WTC11 (cell line): Measurements from ENCODE around the gene STT3B. TPM values are rescaled to one million over a fixed set of nuclear protein-coding genes. Genes with fewer than 3 reads are reported as not detected.

Experiments
- ATAC-seq: fragments of 200-7000 bp; cut with Tn5 transposase; 2 replicates; pipeline ENCODE4 v1.10.0; 2021; ENCODE audit warnings: mild to moderate bottlenecking, moderate library complexity
- CTCF ChIA-PET: fragments of 300-600 bp; sonication (Branson Sonifier 250); formaldehyde crosslinking; loops from one replicate; lab custom pipeline; 2021; ENCODE audit warnings: antibody characterized with exemption; lab: Charles Lee
- POLR2A ChIA-PET: fragments of 350-600 bp; sonication (Branson Sonifier 250); formaldehyde crosslinking; loops from one replicate; lab custom pipeline; 2021; ENCODE audit warnings: antibody characterized with exemption; lab: Charles Lee
- DNase-seq: peaks from one replicate; pipeline ENCODE4 v3.0.0; 2021; ENCODE audit warnings: low spot score
- H3K27ac Mint-ChIP-seq: 2 replicates; pipeline ENCODE4 v1.8.0; 2021; ENCODE audit warnings: mixed read lengths
- H3K27me3 Mint-ChIP-seq: 2 replicates; pipeline ENCODE4 v1.8.0; 2021; ENCODE audit warnings: low read depth, mild to moderate bottlenecking, moderate library complexity, mixed read lengths
- H3K36me3 Mint-ChIP-seq: 2 replicates; pipeline ENCODE4 v1.8.0; 2021; ENCODE audit warnings: mixed read lengths
- H3K4me1 Mint-ChIP-seq: 2 replicates; pipeline ENCODE4 v1.8.0; 2022; ENCODE audit warnings: mixed read lengths
- H3K4me3 Mint-ChIP-seq: 2 replicates; pipeline ENCODE4 v1.8.0; 2021; ENCODE audit warnings: mild to moderate bottlenecking, moderate library complexity, mixed read lengths
- H3K9me3 Mint-ChIP-seq: 2 replicates; pipeline ENCODE4 v1.8.0; 2021; ENCODE audit warnings: mixed read lengths
- ATF1 ChIP-seq: sonication (generic); formaldehyde crosslinking; IDR thresholded peaks from 2 replicates; pipeline ENCODE4 v1.8.1; 2023; ENCODE audit warnings: mild to moderate bottlenecking, moderate library complexity, missing genetic modification reagents
- ESRRA ChIP-seq: sonication (generic); formaldehyde crosslinking; IDR thresholded peaks from 2 replicates; pipeline ENCODE4 v1.8.1; 2022; ENCODE audit warnings: mild to moderate bottlenecking, missing genetic modification reagents, borderline replicate concordance
- GABPB1 ChIP-seq: sonication (generic); formaldehyde crosslinking; IDR thresholded peaks from 2 replicates; pipeline ENCODE4 v1.8.1; 2023; ENCODE audit warnings: mild to moderate bottlenecking, missing genetic modification reagents
- IRF2 ChIP-seq: sonication (generic); formaldehyde crosslinking; IDR thresholded peaks from 2 replicates; pipeline ENCODE4 v1.8.0; 2022; ENCODE audit warnings: low read depth, missing genetic modification reagents, borderline replicate concordance
- JUN ChIP-seq: sonication (generic); formaldehyde crosslinking; IDR thresholded peaks from 2 replicates; pipeline ENCODE4 v1.8.0; 2023; ENCODE audit warnings: mild to moderate bottlenecking, missing genetic modification reagents
- KAT7 ChIP-seq: sonication (generic); formaldehyde crosslinking; IDR thresholded peaks from 2 replicates; pipeline ENCODE4 v1.8.1; 2023; ENCODE audit warnings: missing genetic modification reagents, mild to moderate bottlenecking, borderline replicate concordance
- MXD4 ChIP-seq: fragments of 250-450 bp; sonication (Bioruptor Pico); IDR thresholded peaks from 2 replicates; pipeline ENCODE4 v1.8.0; 2021; ENCODE audit warnings: mild to moderate bottlenecking, moderate library complexity, borderline replicate concordance
- NFATC4 ChIP-seq: fragments of 250-450 bp; sonication (Bioruptor Pico); IDR thresholded peaks from 2 replicates; pipeline ENCODE4 v1.9.0; 2021; ENCODE audit warnings: mild to moderate bottlenecking
- NR1H2 ChIP-seq: sonication (generic); formaldehyde crosslinking; IDR thresholded peaks from 2 replicates; pipeline ENCODE4 v1.9.0; 2021; ENCODE audit warnings: mild to moderate bottlenecking, moderate library complexity, missing genetic modification reagents
- NR3C1 ChIP-seq: sonication (generic); formaldehyde crosslinking; conservative IDR thresholded peaks from 2 replicates; pipeline ENCODE4 v1.8.1; 2023; ENCODE audit warnings: low read depth, mild to moderate bottlenecking, missing genetic modification reagents
- RELA ChIP-seq: sonication (generic); formaldehyde crosslinking; IDR thresholded peaks from 2 replicates; pipeline ENCODE4 v1.8.1; 2022; ENCODE audit warnings: missing genetic modification reagents, mild to moderate bottlenecking, borderline replicate concordance
- TEAD4 ChIP-seq: sonication (generic); formaldehyde crosslinking; IDR thresholded peaks from 2 replicates; pipeline ENCODE4 v1.8.0; 2022; ENCODE audit warnings: mild to moderate bottlenecking, missing genetic modification reagents
- USF1 ChIP-seq: sonication (generic); formaldehyde crosslinking; IDR thresholded peaks from 2 replicates; pipeline ENCODE4 v1.8.0; 2022; ENCODE audit warnings: mild to moderate bottlenecking, missing genetic modification reagents
- ZBTB21 ChIP-seq: sonication (generic); formaldehyde crosslinking; IDR thresholded peaks from 2 replicates; pipeline ENCODE4 v1.8.1; 2023; ENCODE audit warnings: mild to moderate bottlenecking, missing genetic modification reagents, borderline replicate concordance
- ZNF219 ChIP-seq: sonication (generic); formaldehyde crosslinking; IDR thresholded peaks from 2 replicates; pipeline ENCODE4 v1.8.0; 2023; ENCODE audit warnings: missing genetic modification reagents, mild to moderate bottlenecking, borderline replicate concordance
- ZNF232 ChIP-seq: sonication (generic); formaldehyde crosslinking; IDR thresholded peaks from 2 replicates; pipeline ENCODE4 v1.8.0; 2022; ENCODE audit warnings: mild to moderate bottlenecking, missing genetic modification reagents
- ZNF263 ChIP-seq: sonication (generic); formaldehyde crosslinking; IDR thresholded peaks from 2 replicates; pipeline ENCODE4 v1.8.1; 2022; ENCODE audit warnings: low read depth, mild to moderate bottlenecking, moderate library complexity, missing genetic modification reagents
- ZNF281 ChIP-seq: sonication (generic); formaldehyde crosslinking; IDR thresholded peaks from 2 replicates; pipeline ENCODE4 v1.8.0; 2023; ENCODE audit warnings: mild to moderate bottlenecking, missing genetic modification reagents
- ZNF396 ChIP-seq: fragments of 250-450 bp; sonication (Bioruptor Pico); IDR thresholded peaks from 2 replicates; pipeline ENCODE4 v1.8.0; 2021; ENCODE audit warnings: mild to moderate bottlenecking, moderate library complexity, borderline replicate concordance
- ZNF512 ChIP-seq: sonication (generic); formaldehyde crosslinking; IDR thresholded peaks from 2 replicates; pipeline ENCODE4 v1.8.1; 2022; ENCODE audit warnings: missing genetic modification reagents, borderline replicate concordance
- ZNF532 ChIP-seq: fragments of 250-450 bp; sonication (Bioruptor Pico); IDR thresholded peaks from 2 replicates; pipeline ENCODE4 v1.9.0; 2021; ENCODE audit warnings: mild to moderate bottlenecking, borderline replicate concordance
- total RNA-seq: library from RNA; stranded (reverse); gene quantifications from 3 replicates; pipeline ENCODE4 v1.2.3, GENCODE V29; 2021

Gene STT3B
- total RNA-seq, 1 experiment from 2014 or later: 103 TPM

- TF ChIP-seq MXD4 (CRISPR knock-in tag) (no peak), NR1H2 (CRISPR knock-in tag) (no peak), ZBTB21 (CRISPR knock-in tag) (no peak), JUN (CRISPR knock-in tag) (no peak), ATF1 (CRISPR knock-in tag) (no peak), ESRRA (CRISPR knock-in tag) (no peak)
These were observed 8.4 kb downstream of the STT3B start (continued) for GRCh38 chr3:31541089-31541488.

GRCh38 chr3:31542246-31542645 lies 9.5 kb downstream of the STT3B start:
- no peak for ATAC-seq
- H3K36me3 Mint-ChIP-seq: no peaks in the 10 kb centered on the region

GRCh38 chr3:31543375-31543774 lies 10.7 kb downstream of the STT3B start:
- ChIA-PET POLR2A (interaction anchor here (1.3 kb wide), 1 partner anchor 11 kb away, joined by 6 read pairs; the partner anchor contains the start of gene STT3B), CTCF (no interaction called here)
- Mint-ChIP-seq H3K27ac (no peak overlapping the region), H3K27me3 (no peaks in the 10 kb centered on the region), H3K36me3 (no peaks in the 10 kb centered on the region), H3K4me1 (peaks cover 63% of the 10 kb centered on the region), H3K9me3 (no peaks in the 10 kb centered on the region), H3K4me3 (no peak overlapping the region)
- no peak for DNase-seq
- ATAC-seq: no peak
- no peak for TF ChIP-seq TEAD4 (CRISPR knock-in tag)
- TF ChIP-seq GABPB1: no peak
- no peak for TF ChIP-seq USF1 (CRISPR knock-in tag)

More at GRCh38 chr3:31542246-31542645, 9.5 kb downstream of the STT3B start:
- ChIA-PET CTCF (interaction anchor here (1.2 kb wide), 1 partner anchor 9 kb away, joined by 4 read pairs; no protein-coding TSS in a partner anchor), POLR2A (interaction anchor here (1.3 kb wide), 1 partner anchor 10 kb away, joined by 6 read pairs; the partner anchor contains the start of gene STT3B)
- Mint-ChIP-seq H3K4me1 (peaks cover 65% of the 10 kb centered on the region), H3K27me3 (no peaks in the 10 kb centered on the region), H3K9me3 (no peaks in the 10 kb centered on the region), H3K27ac (peak overlapping the region; percentile 55; the same call in 1 of the 2 replicates), H3K4me3 (no peak overlapping the region)
- no peak for TF ChIP-seq ZNF396
- TF ChIP-seq NFATC4: no peak
- no peak for TF ChIP-seq ZNF232
- no peak for TF ChIP-seq ZNF512 (CRISPR knock-in tag)
- no peak for TF ChIP-seq NR3C1 (CRISPR knock-in tag)
- no peak for TF ChIP-seq ZNF263
- no peak for TF ChIP-seq RELA
- TF ChIP-seq ZNF281 (CRISPR knock-in tag): no peak
- no peak for DNase-seq

DNA sequence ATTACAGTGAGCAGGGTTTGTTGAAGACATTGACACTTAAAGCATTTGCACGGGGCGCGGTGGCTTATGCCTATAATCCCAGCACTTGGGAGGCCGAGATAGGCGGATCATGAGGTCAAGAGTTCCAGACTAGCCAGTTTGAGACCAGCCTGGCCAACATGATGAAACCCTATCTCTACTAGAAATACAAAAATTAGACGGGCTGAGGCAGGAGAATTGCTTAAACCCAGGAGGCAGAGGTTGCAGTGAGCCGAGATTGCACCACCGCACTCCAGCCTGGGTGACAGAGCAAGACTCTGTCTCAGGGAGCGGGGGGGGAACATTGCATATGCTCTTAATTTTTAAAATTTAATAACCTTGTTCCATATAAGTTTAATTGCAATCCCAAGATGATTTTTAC lies 11.9 kb downstream of the STT3B start:
- Mint-ChIP-seq H3K27ac (no peak overlapping the region), H3K9me3 (no peaks in the 10 kb centered on the region), H3K4me3 (no peak overlapping the region), H3K36me3 (no peaks in the 10 kb centered on the region), H3K4me1 (peaks cover 56% of the 10 kb centered on the region)
- ATAC-seq (no peak), DNase-seq (no peak)
- TF ChIP-seq ZNF219 (CRISPR knock-in tag) (no peak), KAT7 (CRISPR knock-in tag) (no peak), IRF2 (CRISPR knock-in tag) (no peak), ZNF532 (CRISPR knock-in tag) (no peak)
- TF ChIP-seq, all 79 proteins: peak for 0
- H3K27me3 Mint-ChIP-seq: no peaks in the 10 kb centered on the region
- ChIA-PET POLR2A (no interaction called here), CTCF (no interaction called here)
